HG03460 (cell line): Measurements from ENCODE around the gene SLC26A2.
A peak's percentile ranks its signal among the peaks of the same experiment; 100 is the strongest.

Experiments used
- ATAC-seq: cut with Tn5 transposase; IDR thresholded peaks from one replicate; pipeline ENCODE4 v1.9.1; 2021; ENCODE audit not compliant: unreplicated experiment

Gene SLC26A2

GRCh38 chr5:149960272-149961185 lies at the start of gene SLC26A2:
Gene SLC26A2 (plus strand): TSS chr5:149960758. CDS start chr5:149977653, 16,895 bp downstream.
- peak; percentile 98 for ATAC-seq

- no peak for ATAC-seq
Observed at GRCh38 chr5:149911031-149911430, 49.5 kb upstream of the SLC26A2 start.

GRCh38 chr5:149912226-149912871 lies 48.2 kb upstream of the SLC26A2 start:
- no peak for ATAC-seq

- no peak for ATAC-seq
Observed at GRCh38 chr5:149913436-149914419, 46.8 kb upstream of the SLC26A2 start.

- no peak for ATAC-seq
Observed at GRCh38 chr5:149915392-149916260, 44.9 kb upstream of the SLC26A2 start.

GRCh38 chr5:149916334-149917072 lies 44.1 kb upstream of the SLC26A2 start:
- ATAC-seq, result no peak

GRCh38 chr5:149917073-149917676 lies 43.4 kb upstream of the SLC26A2 start:
- no peak for ATAC-seq

GRCh38 chr5:149921597-149921996 lies 39.0 kb upstream of the SLC26A2 start:
- ATAC-seq, result no peak

GRCh38 chr5:149922950-149923349 lies 37.6 kb upstream of the SLC26A2 start:
- ATAC-seq, result no peak

- ATAC-seq, result no peak
Observed at GRCh38 chr5:149924486-149924885, 36.1 kb upstream of the SLC26A2 start.

GRCh38 chr5:149930043-149930748 lies 30.4 kb upstream of the SLC26A2 start:
- no peak for ATAC-seq

- ATAC-seq, result no peak
Observed at GRCh38 chr5:149930749-149931574, 29.6 kb upstream of the SLC26A2 start.

- no peak for ATAC-seq
Observed at GRCh38 chr5:149931992-149932436, 28.5 kb upstream of the SLC26A2 start.

GRCh38 chr5:149932445-149933350 lies 27.9 kb upstream of the SLC26A2 start:
- no peak for ATAC-seq

- ATAC-seq, result no peak
Observed at GRCh38 chr5:149935431-149935901, 25.1 kb upstream of the SLC26A2 start.

- ATAC-seq, result no peak
Observed at GRCh38 chr5:149936044-149936699, 24.4 kb upstream of the SLC26A2 start.
